Measurements from ENCODE around the gene FAM161B.
"Not testable (repeated sequence)": the region's sequence is repeated elsewhere in the genome, so short reads cannot be mapped to it uniquely, and the experiment has no call there.

GRCh38 chr14:73994926-73995325 is 45.0 kb upstream of the FAM161B start:
- TF ChIP-seq TAF1 (IDR thresholded peaks at IDR 0.05; ENCODE audit: borderline replicate concordance, low read depth, low read length); POLR2AphosphoS5 (IDR thresholded peaks at IDR 0.05; ENCODE audit: low read depth, low read length): not testable (repeated sequence)

All from GM12892 (cell line).